H9 (cell line): ENCODE measurements around the gene CYRIA. TPM values are rescaled to one million over a fixed set of nuclear protein-coding genes. Genes with fewer than 3 reads are reported as not detected.

ENCODE experiments used
- DNase-seq: peaks from one replicate; pipeline ENCODE4 v3.0.0-alpha.2; 2017
- H2AFZ ChIP-seq: one replicate; pipeline ENCODE4 v1.6.1; 2013; ENCODE audit warnings: mild to moderate bottlenecking, low read length, control low read depth, moderate library complexity
- H2AK5ac ChIP-seq: 2 replicates; pipeline ENCODE4 v1.6.1; 2013; ENCODE audit warnings: low read length, control low read depth, mixed read lengths; ENCODE audit not compliant: insufficient read length
- H2BK120ac ChIP-seq: one replicate; pipeline ENCODE4 v1.6.1; 2013; ENCODE audit warnings: low read depth, mild to moderate bottlenecking, low read length, control low read depth, inconsistent platforms; ENCODE audit not compliant: poor library complexity, severe bottlenecking
- H2BK12ac ChIP-seq: 2 replicates; pipeline ENCODE4 v1.6.1; 2013; ENCODE audit warnings: low read length, control low read depth, mixed read lengths, low read depth; ENCODE audit not compliant: insufficient read length
- H2BK15ac ChIP-seq: 2 replicates; pipeline ENCODE4 v1.6.1; 2013; ENCODE audit warnings: low read depth, low read length, control low read depth
- H2BK20ac ChIP-seq: one replicate; pipeline ENCODE4 v1.6.1; 2013; ENCODE audit warnings: low read depth, mild to moderate bottlenecking, low read length, control low read depth, inconsistent platforms; ENCODE audit not compliant: poor library complexity, severe bottlenecking
- H2BK5ac ChIP-seq: 2 replicates; pipeline ENCODE4 v1.6.1; 2013; ENCODE audit warnings: low read length, control low read depth, mixed read lengths; ENCODE audit not compliant: insufficient read length
- H3K14ac ChIP-seq: 2 replicates; pipeline ENCODE4 v1.6.1; 2013; ENCODE audit warnings: low read length, control low read depth; ENCODE audit not compliant: insufficient read depth
- H3K18ac ChIP-seq: 2 replicates; pipeline ENCODE4 v1.6.1; 2013; ENCODE audit warnings: low read depth, mild to moderate bottlenecking, mixed read lengths, low read length, control low read depth; ENCODE audit not compliant: insufficient read length
- H3K23ac ChIP-seq: 2 replicates; pipeline ENCODE4 v1.6.1; 2013; ENCODE audit warnings: low read length, control low read depth, mixed read lengths, low read depth; ENCODE audit not compliant: insufficient read length
- H3K23me2 ChIP-seq: 2 replicates; pipeline ENCODE4 v1.6.1; 2013; ENCODE audit warnings: low read depth, mild to moderate bottlenecking, mixed read lengths, low read length, control low read depth; ENCODE audit not compliant: insufficient read length, poor library complexity, severe bottlenecking
- H3K27ac ChIP-seq: 2 replicates; pipeline ENCODE4 v1.5.1; 2013; ENCODE audit warnings: low read length, control low read depth, mixed read lengths, low read depth; ENCODE audit not compliant: insufficient read length
- H3K27me3 ChIP-seq: 2 replicates; pipeline ENCODE4 v1.6.1; 2013; ENCODE audit warnings: low read length, control low read depth, inconsistent platforms; ENCODE audit not compliant: insufficient read depth
- H3K4ac ChIP-seq: 2 replicates; pipeline ENCODE4 v1.6.1; 2013; ENCODE audit warnings: low read depth, mild to moderate bottlenecking, control low read depth, inconsistent platforms, low read length, moderate library complexity
- H3K4me1 ChIP-seq: 2 replicates; pipeline ENCODE4 v1.6.1; 2013; ENCODE audit warnings: low read length, control low read depth, inconsistent platforms; ENCODE audit not compliant: insufficient read depth
- H3K4me2 ChIP-seq: 2 replicates; pipeline ENCODE4 v1.6.1; 2013; ENCODE audit warnings: low read length, control low read depth, mixed read lengths; ENCODE audit not compliant: insufficient read length, insufficient read depth
- H3K56ac ChIP-seq: 2 replicates; pipeline ENCODE4 v1.6.1; 2013; ENCODE audit warnings: low read depth, mild to moderate bottlenecking, mixed read lengths, low read length, control low read depth; ENCODE audit not compliant: insufficient read length
- H3K79me1 ChIP-seq: 2 replicates; pipeline ENCODE4 v1.6.1; 2013; ENCODE audit warnings: low read depth, mild to moderate bottlenecking, moderate library complexity, low read length, control low read depth, inconsistent platforms; ENCODE audit not compliant: insufficient read depth, poor library complexity, severe bottlenecking
- H3K79me2 ChIP-seq: 2 replicates; pipeline ENCODE4 v1.6.1; 2013; ENCODE audit warnings: low read length, control low read depth, inconsistent platforms; ENCODE audit not compliant: insufficient read depth
- H3K9ac ChIP-seq: 2 replicates; pipeline ENCODE4 v1.6.1; 2013; ENCODE audit warnings: low read length, control low read depth, mixed read lengths; ENCODE audit not compliant: insufficient read length; ENCODE audit errors: extremely low read depth
- H3K9me3 ChIP-seq: one replicate; pipeline ENCODE4 v1.6.1; 2013; ENCODE audit warnings: low read depth, low read length, inconsistent platforms; ENCODE audit not compliant: control insufficient read depth
- H3T11ph ChIP-seq: one replicate; pipeline ENCODE4 v1.6.1; 2013; ENCODE audit warnings: mild to moderate bottlenecking, low read length, control low read depth, inconsistent platforms
- H4K20me1 ChIP-seq: one replicate; pipeline ENCODE4 v1.6.1; 2013; ENCODE audit not compliant: control insufficient read depth, insufficient read length, insufficient read depth
- H4K5ac ChIP-seq: 2 replicates; pipeline ENCODE4 v1.6.1; 2013; ENCODE audit warnings: low read depth, mild to moderate bottlenecking, mixed read lengths, low read length, control low read depth; ENCODE audit not compliant: insufficient read length
- H4K8ac ChIP-seq: replicated peaks from 2 replicates; pipeline ENCODE4 v1.6.1; 2013; ENCODE audit warnings: low read length, control low read depth, mixed read lengths, low read depth; ENCODE audit not compliant: insufficient read length
- H4K91ac ChIP-seq: 2 replicates; pipeline ENCODE4 v1.6.1; 2013; ENCODE audit warnings: low read depth, mild to moderate bottlenecking, moderate library complexity, mixed read lengths, low read length, control low read depth; ENCODE audit not compliant: insufficient read length
- H3K27ac Mint-ChIP-seq, 3 experiments: 2 replicates in 2 of 3; 3 replicates in 1 of 3; pipeline ENCODE4 v1.8.0; 2020 to 2021; ENCODE audit warnings: mixed read lengths in 3 of 3, mild to moderate bottlenecking in 1 of 3, moderate library complexity in 1 of 3
- H3K27me3 Mint-ChIP-seq: 2 replicates; pipeline ENCODE4 v1.8.0; 2021; ENCODE audit warnings: low read depth, mild to moderate bottlenecking, moderate library complexity, mixed read lengths
- H3K36me3 Mint-ChIP-seq, 3 experiments: 2 replicates in 2 of 3; 3 replicates in 1 of 3; pipeline ENCODE4 v1.8.0; 2020 to 2021; ENCODE audit warnings: low read depth in 3 of 3, mixed read lengths in 3 of 3; ENCODE audit not compliant: insufficient read depth in 1 of 3
- H3K4me1 Mint-ChIP-seq, 2 experiments: 2 replicates each; pipeline ENCODE4 v1.8.0; 2020; ENCODE audit warnings: mixed read lengths in 2 of 2
- H3K4me3 Mint-ChIP-seq, 2 experiments: 2 replicates in 1 of 2; 3 replicates in 1 of 2; pipeline ENCODE4 v1.8.0; 2020 to 2021; ENCODE audit warnings: mild to moderate bottlenecking in 2 of 2, mixed read lengths in 2 of 2, moderate library complexity in 1 of 2
- H3K9me3 Mint-ChIP-seq, 2 experiments: 2 replicates in 1 of 2; 3 replicates in 1 of 2; pipeline ENCODE4 v1.8.0; 2020; ENCODE audit warnings: mild to moderate bottlenecking in 2 of 2, mixed read lengths in 2 of 2, moderate library complexity in 1 of 2
- CTCF ChIP-seq: fragments of 200-600 bp; sonication (generic); conservative IDR thresholded peaks from 3 replicates; pipeline ENCODE4 v1.8.0; 2021; ENCODE audit warnings: antibody characterized with exemption, mild to moderate bottlenecking
- WGBS: extraction: QIAGEN DNeasy Blood & Tissue Kit; methylation state at CpG from one replicate; pipeline ENCODE4 v1.1.7; 2013; ENCODE audit warnings: missing lambda C conversion rate, low lambda C conversion rate, mixed read lengths; ENCODE audit not compliant: insufficient read length; ENCODE audit errors: extremely low coverage; 5-methylcytosine and 5-hydroxymethylcytosine counted together
- total RNA-seq: library from RNA; stranded (reverse); gene quantifications from 2 replicates; pipeline ENCODE4 v1.2.1, GENCODE V29; 2021

The CYRIA gene
- total RNA-seq, 1 experiment from 2014 or later = 2.3 TPM

DNA sequence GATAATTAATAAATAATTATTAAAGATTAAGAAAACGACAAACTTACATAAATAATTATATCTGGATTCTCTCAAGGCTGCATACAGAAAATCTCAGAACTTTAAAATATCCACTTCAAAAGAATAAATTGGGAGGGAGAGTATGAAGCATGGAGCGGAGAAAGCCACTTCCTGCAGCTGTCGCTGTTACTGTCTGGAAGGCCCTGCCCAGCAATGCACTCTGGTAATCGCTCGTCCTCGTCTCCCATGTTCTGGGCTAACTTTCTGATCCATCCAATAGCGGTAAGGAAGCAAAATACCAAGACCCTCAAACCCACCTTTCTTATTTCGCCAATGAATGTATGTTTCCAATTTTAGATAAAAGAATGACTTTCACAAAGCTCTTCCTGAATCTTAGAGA lies 26.7 kb downstream of the CYRIA start:
- no peak overlapping the region for H3K4me2 ChIP-seq
- H3K79me1 ChIP-seq = no peaks in the 10 kb centered on the region
- no peaks in the 10 kb centered on the region; the same call in none of the 2 replicates for H3K4me1 ChIP-seq
- H3K18ac ChIP-seq = no peak overlapping the region
- peaks cover 5% of the 10 kb centered on the region; the same call in 1 of the 2 replicates for H3K27me3 Mint-ChIP-seq
- H3K4me1 Mint-ChIP-seq = peaks cover 17 to 19% of the 10 kb centered on the region in 2 experiments
- no peak overlapping the region for H2AFZ ChIP-seq
- WGBS = no CpG with 5 or more reads among the region's 8 CpGs
- H4K5ac ChIP-seq = no peak overlapping the region
- H2BK5ac ChIP-seq = no peak overlapping the region
- H3K9me3 ChIP-seq = no peaks in the 10 kb centered on the region
- H3K79me2 ChIP-seq = no peaks in the 10 kb centered on the region
- H2BK120ac ChIP-seq = no peak overlapping the region
- H2BK15ac ChIP-seq = no peak overlapping the region
- H2BK20ac ChIP-seq = no peak overlapping the region
- H4K20me1 ChIP-seq = no peaks in the 10 kb centered on the region
- H4K8ac ChIP-seq = no peak overlapping the region
- no peak overlapping the region for H4K91ac ChIP-seq
- no peak overlapping the region for H3K27ac ChIP-seq
- no peak overlapping the region for H3K14ac ChIP-seq
- no peaks in the 10 kb centered on the region; the same call in 1 of the 2 replicates for H3K27me3 ChIP-seq
- no peak for TF ChIP-seq CTCF
- H3K4me3 Mint-ChIP-seq = no peak overlapping the region
- DNase-seq = no peak
- H3K27ac Mint-ChIP-seq = no peak overlapping the region; a peak in 1 of 7 replicates
- no peak overlapping the region for H3K23ac ChIP-seq
- H2BK12ac ChIP-seq = no peak overlapping the region
- no peak overlapping the region for H2AK5ac ChIP-seq
- peaks cover 0 to 3% (median 0%) of the 10 kb centered on the region in 3 experiments; a peak in 2 of 7 replicates for H3K36me3 Mint-ChIP-seq
- H3K23me2 ChIP-seq = no peaks in the 10 kb centered on the region
- no peak overlapping the region for H3K56ac ChIP-seq
- H3K9me3 Mint-ChIP-seq = no peaks in the 10 kb centered on the region
- no peak overlapping the region for H3K9ac ChIP-seq
- H3T11ph ChIP-seq = no peak overlapping the region
- no peak overlapping the region for H3K4ac ChIP-seq
